ENCODE measurements around the gene FUT3.

Gene FUT3

DNA sequence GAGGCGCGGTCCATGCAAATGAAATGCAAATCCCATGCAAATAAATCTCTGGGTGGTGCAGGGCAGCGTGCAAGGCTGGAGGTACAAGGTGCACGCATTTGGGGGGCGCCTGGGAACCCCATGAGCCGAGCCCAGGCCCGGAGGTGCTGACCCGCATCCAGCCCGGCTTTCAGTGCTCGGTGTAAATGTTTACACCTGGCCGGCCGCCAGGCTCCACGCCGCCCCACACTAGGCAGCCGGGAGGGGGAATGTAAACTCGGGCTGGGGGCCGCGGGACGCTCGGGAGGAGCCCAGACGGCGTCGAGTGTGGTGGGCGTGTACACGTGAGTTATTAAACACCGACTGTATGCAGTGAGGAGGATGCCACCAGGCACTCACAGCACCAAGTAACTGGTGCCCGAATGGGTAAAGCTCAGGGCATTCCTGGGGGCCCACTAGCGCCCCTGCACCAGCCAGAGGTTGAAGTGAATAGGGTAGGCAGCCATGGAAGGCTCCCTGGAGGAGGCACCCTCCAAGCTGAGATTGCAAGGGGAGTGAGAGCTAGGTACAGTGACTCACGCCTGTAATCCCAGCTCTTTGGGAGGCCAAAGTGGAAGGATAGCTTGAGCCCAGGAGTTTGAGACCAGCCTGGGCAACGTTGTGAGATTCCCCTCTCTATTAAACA is 28.9 kb downstream of the FUT3 start:
- DNase-seq: no peak

DNA sequence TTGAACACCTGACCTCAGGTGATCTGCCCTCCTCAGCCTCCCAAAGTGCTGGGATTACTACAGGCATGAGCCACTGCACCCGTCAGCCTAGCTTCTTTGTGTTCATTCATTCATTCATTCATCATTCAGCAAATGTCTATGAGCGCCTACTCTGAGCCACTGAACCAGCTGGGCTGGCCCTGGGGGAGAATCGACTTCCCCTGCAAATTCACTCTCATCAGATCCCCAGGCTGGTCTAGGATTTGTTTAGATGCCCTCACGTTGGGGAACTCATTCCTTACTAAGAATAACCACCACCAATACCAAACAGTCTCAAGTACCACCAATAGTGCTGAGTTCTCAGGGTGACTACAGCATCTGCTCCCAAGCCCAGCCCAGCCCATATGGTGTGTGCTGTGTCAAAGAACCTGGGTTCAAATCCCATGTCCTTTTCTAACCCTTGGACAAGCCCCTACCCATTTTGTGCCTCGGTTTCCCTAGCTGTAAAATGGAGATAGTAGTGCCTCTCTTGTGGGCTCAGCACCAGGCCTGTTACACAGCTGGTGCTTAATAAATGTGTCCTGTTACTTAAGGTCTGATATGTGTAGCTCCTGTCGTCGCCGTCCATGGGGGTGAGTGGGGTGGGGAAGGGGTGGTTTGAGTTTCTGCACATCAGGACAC is 29.6 kb downstream of the FUT3 start:
- DNase-seq: no peak

DNA sequence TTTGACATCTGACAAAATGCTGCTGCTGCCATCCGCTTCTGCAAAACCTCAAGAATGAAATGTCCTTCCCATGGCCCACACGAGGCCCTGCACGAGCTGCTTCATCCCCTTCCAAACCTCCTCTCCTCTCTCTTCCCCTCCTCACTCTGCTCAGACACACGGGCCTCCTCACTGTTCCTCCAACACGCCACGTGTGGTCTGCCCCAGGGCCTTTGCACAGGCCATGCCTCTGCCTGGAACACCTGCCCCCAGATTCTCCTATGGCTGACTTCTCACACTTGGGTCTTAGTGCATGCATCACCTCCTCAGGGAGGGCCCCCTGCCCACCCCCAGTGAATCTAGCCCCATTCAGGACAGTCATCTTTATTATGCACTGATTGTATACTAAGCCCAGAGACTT is 30.5 kb downstream of the FUT3 start:
- DNase-seq: no peak

DNA sequence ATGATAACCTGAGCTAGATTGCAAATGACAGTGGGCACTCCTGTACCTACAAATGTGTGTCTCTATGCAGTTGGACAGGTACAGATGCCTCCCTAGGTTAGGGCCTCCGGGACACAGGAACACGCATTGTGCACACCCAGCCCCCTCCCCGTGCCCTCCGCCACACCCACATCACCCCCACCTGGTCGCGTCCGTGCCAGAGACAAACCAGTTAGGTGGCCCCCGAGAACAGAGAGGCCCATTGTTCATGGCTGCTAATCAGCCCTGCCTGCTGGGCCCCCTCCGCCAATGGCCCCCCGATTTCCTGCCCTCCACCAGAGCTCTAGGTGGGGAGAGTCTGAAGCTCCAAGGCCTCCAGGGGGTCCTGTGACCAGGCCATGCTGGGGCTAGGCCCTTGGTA is 32.7 kb downstream of the FUT3 start:
- no peak for DNase-seq

DNA sequence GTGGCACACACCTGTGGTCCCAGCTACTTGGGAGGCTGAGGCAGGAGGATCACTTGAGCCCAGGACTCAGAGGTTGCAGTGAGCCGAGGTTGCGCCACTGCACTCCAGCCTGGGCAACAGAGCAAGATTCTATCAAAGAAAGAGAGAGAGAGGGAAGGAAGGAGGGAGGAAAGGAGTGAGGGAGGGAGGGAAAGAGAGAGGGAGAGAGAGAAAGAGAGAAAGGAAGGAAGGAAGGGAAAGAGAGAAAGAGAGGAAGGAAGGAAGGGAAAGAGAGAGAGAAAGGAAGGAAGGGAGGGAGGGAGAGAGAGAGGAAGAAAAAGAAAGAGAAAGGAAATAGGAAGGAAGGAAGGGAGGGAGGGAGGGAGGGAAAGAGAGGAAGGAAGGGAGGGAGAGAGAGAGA is 34.0 kb downstream of the FUT3 start:
- DNase-seq: no peak

DNA sequence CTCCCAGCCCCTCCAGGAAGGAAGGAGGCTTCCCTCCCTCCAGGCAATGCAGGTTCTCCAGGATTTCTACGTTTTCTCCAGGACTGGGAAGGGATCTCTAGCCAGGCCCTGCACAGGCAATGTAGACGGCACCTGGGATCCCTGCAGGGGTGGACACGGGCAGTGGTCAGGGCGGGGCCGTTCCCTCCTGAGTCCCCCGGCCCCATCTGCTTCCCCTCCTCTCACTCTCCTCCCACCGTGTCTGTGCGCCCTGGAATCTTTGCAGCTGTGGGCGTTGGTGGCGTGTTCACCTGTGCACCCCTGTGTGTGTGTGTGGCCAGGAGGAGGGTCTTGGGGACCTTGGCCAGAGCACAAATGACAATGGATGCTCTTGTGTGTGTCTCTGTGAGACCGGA is 36.4 kb downstream of the FUT3 start:
- DNase-seq: no peak

DNA sequence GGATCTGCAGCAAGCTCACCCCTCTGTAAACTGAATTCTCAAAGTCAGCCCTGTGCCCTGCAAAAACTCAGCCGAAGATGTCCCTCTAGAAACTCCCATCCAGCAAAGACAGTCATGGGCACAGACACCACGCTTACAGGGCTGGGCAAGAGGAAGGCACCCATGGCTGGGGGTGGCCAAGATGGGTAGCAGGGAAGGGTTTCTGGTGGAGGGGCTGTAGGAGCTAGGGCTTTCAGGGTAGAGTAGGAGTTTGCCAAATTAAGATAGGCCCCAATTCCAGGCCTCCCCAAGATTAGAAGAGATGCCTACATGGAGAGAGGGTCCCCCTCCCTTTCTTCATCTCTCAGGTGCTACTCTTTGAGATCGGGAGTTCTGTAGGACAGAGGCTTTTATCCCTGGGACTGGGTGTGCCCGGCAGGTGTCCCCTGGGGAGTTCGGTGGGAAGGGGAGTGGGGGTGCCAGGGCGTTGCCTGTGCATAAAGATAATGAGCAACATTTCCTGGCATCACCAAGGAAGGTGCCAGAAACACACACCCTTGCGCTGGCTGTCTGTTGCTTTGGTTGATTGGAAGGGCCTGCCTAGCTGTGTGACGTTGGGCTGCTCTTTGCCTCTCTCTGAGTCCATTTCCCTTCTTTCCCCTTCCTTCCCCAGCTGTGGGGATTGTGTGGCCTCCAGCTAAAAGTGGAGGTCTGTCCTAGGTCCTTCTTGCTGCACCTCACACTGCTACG is 37.0 kb downstream of the FUT3 start:
- DNase-seq: no peak

DNA sequence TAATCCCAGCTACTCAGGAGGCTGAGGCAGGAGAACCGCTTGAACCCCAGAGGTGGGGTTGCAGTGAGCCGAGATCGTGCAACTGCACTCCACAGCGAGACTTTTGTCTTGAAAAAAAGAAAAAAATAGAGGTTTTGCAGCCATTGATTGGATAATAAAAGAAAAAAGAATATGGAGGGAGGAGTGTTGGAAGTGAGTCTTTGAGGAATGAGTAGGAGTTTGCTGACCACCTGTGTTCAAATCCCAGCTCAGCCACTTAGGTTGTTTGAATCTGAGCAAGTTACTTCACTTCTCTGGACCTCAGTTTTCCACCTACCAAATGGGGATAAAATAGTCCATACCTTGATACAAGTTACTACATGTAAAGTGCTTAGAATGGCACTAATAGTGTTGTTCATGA is 40.1 kb downstream of the FUT3 start:
- DNase-seq: no peak

DNA sequence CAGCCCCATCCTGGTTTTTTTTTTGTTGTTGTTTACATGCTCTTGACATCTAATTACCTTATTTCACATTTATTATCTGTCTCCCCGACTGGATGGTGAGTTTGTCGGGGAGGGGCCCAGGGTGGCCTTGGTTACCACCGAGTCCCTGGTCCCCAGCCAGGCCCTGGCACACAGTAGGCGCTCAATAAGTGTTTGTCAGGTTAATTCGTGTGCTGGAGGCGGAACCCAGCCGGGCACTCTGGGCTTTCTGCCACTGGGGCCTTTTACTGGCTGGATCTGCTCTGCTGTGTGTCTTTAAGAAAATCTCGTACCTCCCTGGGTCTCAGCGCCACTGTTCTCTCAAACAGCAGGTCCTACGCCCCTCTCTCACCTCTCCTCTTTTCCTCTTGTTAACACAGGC is 41.8 kb downstream of the FUT3 start:
- no peak for DNase-seq

DNA sequence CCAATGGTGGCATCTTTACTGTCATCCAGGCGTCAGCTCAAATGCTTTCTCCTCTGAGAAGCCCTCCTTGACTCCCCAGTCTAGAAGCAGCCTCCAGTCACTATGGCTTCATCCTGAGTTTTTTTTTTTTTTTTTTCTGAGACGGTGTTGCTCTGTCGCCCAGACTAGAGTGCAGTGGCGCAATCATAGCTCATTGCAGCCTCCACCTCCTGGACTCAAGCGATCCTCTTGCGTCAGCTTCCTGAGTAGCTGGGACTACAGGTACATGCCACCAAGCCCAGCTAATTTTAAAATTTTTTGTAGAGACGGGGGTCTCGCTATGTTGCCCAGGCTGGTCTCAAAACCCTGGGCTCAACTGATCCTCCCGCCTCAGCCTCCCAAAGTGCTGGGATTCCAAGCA is 42.2 kb downstream of the FUT3 start:
- DNase-seq: no peak

DNA sequence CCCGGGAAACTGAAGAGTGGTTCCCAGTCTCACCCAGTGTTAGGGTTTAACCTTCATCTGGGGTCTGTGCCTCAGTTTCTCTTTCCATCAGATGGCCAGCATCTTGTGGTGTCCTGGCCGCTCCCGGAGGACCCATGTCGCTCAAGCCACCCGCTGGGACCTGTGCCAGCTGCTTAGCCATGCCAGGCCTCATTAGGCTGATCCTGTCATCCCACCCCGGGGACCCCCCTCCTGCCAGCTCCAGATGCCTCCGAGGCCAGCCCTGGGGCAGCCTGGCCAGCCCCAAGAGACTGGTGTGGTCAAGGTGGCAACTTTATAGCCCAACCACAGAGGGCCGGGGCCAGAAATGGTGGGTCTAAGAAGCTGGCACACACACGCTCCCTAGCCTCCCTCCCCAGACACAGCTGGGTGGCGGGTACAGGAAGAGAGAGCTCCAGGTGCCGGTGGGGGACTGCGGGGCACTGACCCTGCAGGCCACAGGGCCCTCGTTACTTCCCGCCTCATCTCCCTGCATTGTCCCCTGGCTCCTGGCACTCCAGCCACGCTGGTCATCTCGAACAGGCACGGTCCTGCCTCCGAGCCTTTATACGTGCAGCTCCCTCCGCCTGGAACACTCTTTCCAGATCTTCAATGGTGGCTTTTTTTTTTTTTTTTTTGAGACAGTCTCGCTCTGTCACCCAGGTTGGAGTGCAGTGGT is 43.0 kb downstream of the FUT3 start:
- no peak for DNase-seq

DNA sequence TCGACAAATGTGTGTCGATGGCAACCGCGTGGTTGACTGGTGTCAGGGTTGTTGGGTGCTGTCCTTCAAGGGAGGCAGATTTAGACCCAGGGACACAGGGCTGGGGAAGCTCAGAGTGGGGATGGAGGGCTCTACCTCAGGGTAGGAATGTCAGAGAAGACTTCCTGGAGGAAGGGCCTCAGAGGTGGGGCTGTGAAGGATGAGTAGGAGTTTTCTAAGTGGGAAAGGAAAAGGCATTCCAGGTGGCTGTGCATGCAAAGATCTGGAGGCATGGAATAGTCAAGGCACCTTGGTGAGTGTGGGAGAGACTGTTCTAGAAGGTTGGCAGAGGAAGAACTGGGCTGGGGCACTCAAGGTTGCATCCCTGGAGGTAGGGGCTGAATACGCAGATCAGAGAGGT is 44.3 kb downstream of the FUT3 start:
- no peak for DNase-seq

DNA sequence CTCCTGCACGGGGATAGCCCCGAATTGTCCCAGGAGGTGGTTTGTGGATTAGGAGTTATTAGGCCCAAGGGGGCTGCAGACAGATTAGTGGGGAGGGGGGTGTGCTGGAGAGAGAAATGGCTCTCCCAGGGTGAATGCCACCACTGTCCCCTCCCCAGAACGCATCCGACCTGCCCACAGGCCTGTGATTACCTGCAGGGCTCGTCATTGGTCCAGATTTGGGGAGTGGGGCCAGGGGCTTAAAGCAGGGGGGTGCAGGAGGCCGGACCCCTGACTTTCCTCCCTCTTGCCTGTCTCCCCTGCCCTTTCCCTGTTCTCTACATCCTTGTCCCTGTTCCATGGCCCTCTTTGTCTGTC is 45.1 kb downstream of the FUT3 start:
- no peak for DNase-seq

DNA sequence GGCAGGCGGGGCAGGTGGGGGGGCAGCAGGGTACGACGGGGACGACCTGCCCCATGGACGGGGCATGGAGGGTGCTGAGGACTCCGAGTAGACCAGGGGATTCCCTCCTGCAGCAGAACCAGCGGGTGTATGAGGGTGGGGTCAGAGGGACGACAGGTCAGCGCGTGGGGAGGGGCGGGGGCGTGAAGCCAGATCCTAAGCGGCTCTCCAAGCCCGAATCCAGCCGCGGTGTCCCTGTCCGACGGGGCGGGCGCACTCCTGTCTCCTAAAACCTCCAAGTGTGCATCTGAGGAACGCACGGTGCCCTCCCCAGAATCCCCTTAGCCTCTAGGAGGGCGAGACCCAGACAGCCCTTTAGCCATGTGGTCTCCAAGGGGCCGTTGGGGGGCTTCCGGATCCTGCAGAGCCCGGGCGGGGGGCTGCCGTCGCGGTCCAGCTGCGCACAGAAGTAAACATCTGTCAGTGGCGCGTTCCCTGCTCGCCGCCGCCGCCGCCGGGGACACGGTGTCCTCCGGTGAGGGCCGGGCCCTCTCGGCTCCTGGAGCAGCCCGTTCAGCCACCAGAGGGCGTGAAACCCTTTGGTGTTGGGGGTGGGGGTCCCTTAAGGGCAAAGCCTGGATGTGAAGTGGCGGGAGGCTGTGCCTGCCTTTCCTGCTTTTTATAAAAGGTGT is 45.7 kb downstream of the FUT3 start:
- peak; percentile 24 for DNase-seq

DNA sequence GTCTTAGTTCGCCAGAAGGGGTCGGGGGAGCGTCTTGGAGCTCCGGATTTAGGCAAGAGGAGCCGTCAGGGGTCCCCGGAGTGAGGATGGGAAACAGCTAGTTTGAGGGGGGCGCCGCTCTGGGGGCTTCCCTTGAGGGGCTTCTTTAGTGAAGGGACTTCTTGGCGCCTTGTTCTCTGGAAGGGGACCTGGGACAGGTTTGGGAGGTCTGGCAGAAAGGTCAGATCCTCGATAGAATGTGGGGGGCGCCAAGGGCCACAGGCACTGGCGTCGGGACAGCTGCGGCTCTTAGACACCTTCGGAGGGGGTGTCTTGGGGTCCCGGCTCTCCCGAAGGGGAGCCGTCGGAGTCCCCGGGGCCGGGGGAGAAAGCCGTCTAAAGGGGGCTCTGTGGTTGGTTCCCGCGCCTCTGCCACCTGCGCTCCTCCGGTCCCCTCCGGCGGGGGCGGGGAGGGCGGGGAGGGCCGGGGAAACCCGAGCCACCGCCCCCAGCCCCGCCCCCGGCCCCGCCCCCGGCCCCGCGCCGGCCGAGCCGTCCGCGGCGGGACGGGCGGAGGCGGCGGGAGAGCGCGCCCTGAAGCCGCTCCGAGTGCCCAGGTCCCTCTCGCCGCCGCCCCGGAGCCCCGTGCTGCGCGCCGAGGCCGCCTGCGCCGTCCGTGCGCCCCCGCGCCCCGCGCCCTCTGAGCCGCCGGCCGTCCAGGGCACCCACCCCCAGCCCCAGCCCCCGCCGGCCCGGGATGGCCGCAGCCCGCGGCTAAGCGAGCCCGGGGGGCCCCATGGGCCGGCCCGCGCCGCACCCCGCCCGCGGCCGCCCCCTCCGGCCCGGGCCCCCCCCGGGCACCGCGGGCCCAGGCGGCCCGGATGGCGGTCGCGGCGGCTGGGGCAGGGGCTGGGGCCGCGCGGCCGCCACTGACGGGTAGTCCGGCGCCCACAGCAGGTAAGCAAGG is 46.5 kb downstream of the FUT3 start, which contains the start of gene NRTN:
NRTN (plus strand) TSS at position 552 of the 946 bp plus-strand sequence. CDS start 19,099 bp downstream, outside the sequence.
- no peak for DNase-seq

DNA sequence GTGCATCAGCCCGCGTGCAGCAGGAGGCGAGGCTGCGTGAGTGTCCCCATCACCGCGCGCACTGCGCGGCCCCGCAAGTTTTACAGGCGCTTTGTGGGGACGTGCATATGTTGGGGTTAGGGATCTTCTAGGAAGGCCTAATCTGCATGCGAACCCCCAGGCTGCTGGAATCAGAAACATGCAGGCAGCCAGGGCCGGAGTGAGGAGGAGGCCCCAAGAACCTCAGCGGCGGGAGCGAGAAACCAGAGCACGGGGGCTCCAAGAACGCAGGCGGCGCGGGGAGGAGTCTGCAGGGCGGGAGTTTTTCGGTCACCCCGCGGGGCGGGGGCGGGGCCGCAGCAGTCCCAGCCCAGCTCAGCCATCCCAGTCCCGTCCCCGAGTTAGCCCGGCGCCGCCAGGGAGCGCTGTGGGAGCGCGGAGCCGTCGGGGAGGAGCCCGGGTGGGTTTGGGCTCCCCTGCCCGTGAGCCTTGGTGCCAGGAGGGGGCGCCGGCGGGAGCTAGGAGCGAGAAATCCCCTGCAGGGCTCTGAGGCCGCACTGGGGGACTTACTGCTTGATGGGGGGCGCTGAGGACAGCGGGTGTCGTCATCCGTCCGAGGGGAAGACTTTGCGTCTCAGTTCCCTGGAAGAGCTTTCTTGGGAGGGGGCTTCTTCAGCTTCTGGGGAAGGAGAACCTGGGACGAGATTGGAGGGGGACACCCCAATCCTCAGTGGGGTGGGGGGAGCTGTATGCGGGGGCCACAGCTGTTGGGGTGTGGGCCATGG is 47.3 kb downstream of the FUT3 start:
- peak; percentile 85 for DNase-seq

DNA sequence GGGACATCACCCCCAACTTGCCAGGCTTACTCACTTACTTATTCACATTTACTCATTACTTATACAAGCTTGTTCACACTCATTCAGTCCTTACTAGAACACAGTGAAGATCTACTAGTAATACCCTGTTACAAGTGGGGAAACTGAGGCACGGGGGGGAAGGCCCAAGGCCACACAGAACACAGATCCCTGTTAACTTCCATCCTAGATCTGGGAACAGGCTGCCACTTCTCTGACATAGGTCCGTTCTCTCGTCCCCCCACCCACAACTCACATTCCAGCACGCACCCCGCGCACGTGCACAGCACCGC is 47.9 kb downstream of the FUT3 start:
- no peak for DNase-seq

DNA sequence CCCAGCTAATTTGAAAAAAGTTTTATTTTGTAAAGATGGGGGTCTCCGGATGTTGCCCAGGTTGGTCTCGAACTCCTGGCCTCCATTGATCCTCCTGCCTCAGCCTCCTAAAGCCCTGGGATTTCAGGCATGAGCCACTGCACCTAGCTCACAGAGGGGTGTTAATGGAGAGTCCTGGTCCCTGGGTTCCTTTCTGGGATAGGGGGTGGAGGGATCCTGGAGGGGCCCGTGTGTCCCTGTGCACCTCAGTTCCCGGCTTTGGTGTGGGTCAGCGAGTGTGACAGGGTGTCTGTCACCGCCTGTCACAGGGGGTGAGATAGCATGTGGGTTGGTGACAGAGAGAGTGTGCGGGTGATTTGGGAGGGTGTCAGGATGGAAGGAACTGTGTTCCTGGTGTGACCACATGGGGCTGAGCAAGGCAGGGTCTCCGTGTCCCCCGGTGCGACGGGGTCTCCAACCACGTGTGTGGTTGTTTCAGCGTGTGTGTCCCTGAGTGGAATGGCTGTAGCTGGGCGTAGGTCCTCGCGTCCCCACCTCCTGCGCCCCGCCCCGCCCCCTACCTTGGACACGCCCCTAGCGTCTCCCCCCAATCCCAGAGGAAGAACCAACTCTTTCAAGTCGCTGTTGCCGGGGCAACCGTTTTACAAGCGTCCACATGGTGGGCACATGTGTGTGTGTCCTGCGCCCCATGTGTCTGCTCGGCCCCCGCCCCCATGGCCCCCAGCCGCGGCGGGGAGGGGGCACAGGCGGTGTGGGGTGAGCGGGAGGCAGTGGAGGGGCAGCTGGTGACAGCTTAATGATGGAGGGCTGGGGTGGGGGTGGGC is 49.2 kb downstream of the FUT3 start:
- DNase-seq: peak; percentile 17

DNA sequence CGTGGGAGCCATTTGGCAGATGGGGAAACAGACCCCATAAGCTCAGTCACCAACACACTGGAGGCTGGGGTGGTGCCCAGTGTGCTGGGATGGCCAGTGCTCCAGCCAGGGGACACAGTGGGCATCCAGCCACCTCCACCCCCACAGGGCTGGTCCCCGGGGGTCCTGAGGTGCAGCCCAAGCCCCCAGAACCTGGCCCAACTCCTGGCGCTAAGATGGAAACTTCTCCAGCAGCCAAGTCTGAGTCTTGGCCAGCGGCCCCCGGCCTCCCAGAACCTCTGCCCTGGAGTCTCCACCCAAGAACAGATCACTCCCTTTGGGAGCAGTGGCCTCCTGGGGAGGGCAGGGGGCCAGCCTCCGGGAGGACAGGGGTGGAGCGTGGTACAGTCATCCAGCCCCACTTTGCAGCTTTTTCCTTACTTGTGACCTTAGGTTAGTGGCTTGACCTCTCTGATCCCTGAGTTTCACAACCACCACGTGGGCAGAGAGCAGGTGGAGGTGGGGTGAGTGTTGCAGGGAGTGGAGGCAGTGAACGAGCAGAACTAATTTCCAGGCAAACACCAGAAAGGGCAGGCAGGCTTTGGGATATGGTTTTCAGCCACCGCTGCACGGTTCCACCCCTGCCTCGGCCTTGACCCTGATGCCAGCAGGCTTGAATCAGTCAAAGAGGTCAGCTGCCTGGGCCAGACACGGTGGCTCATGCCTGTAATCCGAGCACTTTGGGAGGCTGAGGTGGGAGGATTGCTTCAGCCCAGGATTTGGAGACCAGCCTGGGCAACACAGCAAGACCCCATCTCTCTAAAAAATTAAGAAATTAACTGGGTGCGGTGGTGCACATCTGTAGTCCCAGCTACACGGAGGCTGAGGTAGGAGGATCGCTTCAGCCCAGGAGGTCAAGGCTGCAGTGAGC is 50.6 kb downstream of the FUT3 start:
- no peak for DNase-seq

Measured in NCI-H2227 treated with DMSO at 0.1 percent for 48 hours (cell line).